Measurements from ENCODE around the gene SLC22A31.

The SLC22A31 gene

GRCh38 chr16:89149386-89149785 is 51.0 kb downstream of the SLC22A31 start:
- no peak for DNase-seq (ENCODE audit: low read depth)

DNA sequence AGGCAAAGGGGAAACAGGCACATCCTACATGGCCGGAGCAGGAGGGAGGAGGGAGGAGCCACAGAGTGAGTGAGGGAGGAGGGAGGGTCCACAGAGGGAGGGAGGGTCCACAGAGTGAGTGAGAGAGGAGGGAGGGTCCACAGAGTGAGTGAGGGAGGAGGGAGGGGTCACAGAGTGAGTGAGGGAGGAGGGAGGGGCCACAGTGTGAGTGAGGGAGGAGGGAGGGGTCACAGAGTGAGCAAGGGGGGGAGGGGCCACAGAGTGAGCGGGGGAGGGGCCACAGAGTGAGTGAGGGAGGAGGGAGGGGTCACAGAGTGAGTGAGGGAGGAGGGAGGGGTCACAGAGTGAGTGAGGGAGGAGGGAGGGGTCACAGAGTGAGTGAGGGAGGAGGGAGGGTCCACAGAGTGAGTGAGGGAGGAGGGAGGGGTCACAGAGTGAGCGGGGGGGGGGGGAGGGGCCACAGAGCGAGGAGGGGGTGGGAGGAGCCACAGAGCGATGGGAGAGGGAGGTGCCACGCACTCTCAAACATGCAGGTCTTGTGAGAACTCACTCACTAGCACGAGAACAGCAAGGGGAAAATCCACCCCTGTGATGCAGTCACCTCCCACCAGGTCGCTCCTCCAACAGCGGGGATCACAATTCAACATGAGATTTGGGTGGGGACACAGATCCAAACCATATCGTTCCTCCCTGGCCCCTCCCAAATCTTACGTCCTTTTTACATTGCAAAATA is 53.1 kb downstream of the SLC22A31 start:
- no peak for DNase-seq (ENCODE audit: low read depth)

- no peak for DNase-seq (ENCODE audit: low read depth)
Measured at GRCh38 chr16:89146211-89147005, 53.9 kb downstream of the SLC22A31 start.

Measured in GM04504 (cell line).